PC-9 (cell line): ENCODE data around the gene CES2. TPM values are rescaled to one million over a fixed set of nuclear protein-coding genes. Genes with fewer than 3 reads are reported as not detected.

ENCODE experiments used
- BruUV-seq: library from RNA; stranded (reverse); fragments of 400-500 nt; replicated peaks from 2 replicates; lab custom pipeline; 2021; lab: Mats Ljungman, UMichigan
- CTCF ChIA-PET: fragments of 300-600 bp; sonication (Branson Sonifier 250); formaldehyde crosslinking; loops from one replicate; lab custom pipeline; 2022; ENCODE audit warnings: antibody characterized with exemption; lab: Charles Lee
- POLR2A ChIA-PET: fragments of 300-600 bp; sonication (Branson Sonifier 250); formaldehyde crosslinking; loops from one replicate; lab custom pipeline; 2022; ENCODE audit warnings: antibody characterized with exemption; ENCODE audit not compliant: unreplicated experiment; lab: Charles Lee
- DNase-seq, 2 experiments: peaks; one replicate each; pipeline versions ENCODE4 v3.0.0 to v3.0.0-alpha.2; 2015 to 2022; ENCODE audit warnings: mixed read lengths in 1 of 2
- H2AFZ ChIP-seq: fragments of 200-600 bp; sonication (generic); 2 replicates; pipeline ENCODE4 v1.8.1; 2017; ENCODE audit warnings: antibody characterized with exemption
- H3F3A ChIP-seq: fragments of 200-600 bp; sonication (generic); 2 replicates; pipeline ENCODE4 v1.8.1; 2017; ENCODE audit warnings: antibody characterized with exemption, mild to moderate bottlenecking, low read depth; ENCODE audit not compliant: insufficient read depth
- H3K27ac ChIP-seq: fragments of 200-600 bp; sonication (generic); 2 replicates; pipeline ENCODE4 v1.6.1; 2016; ENCODE audit warnings: mixed run types
- H3K27me3 ChIP-seq: fragments of 200-600 bp; sonication (generic); 2 replicates; pipeline ENCODE4 v1.6.1; 2016; ENCODE audit warnings: low read depth, mixed run types; ENCODE audit not compliant: insufficient read depth
- H3K36me3 ChIP-seq: fragments of 200-600 bp; sonication (generic); 2 replicates; pipeline ENCODE4 v1.6.1; 2016; ENCODE audit warnings: low read depth, mixed run types
- H3K4me1 ChIP-seq: fragments of 200-600 bp; sonication (generic); replicated peaks from 2 replicates; pipeline ENCODE4 v1.6.1; 2016; ENCODE audit warnings: mixed run types; ENCODE audit not compliant: insufficient read depth
- H3K4me2 ChIP-seq: fragments of 200-600 bp; sonication (generic); 2 replicates; pipeline ENCODE4 v1.6.1; 2017; ENCODE audit warnings: mixed run types
- H3K4me3 ChIP-seq: fragments of 200-600 bp; sonication (generic); 2 replicates; pipeline ENCODE4 v1.6.1; 2016; ENCODE audit warnings: mixed run types
- H3K79me2 ChIP-seq: fragments of 200-600 bp; sonication (generic); 2 replicates; pipeline ENCODE4 v1.6.1; 2017; ENCODE audit warnings: low read depth, mixed run types
- H3K9me2 ChIP-seq: fragments of 200-600 bp; sonication (generic); 2 replicates; pipeline ENCODE4 v1.8.1; 2017; ENCODE audit warnings: mild to moderate bottlenecking; ENCODE audit not compliant: insufficient read depth
- H3K9me3 ChIP-seq: fragments of 200-600 bp; sonication (generic); 2 replicates; pipeline ENCODE4 v1.8.1; 2016; ENCODE audit warnings: low read depth; ENCODE audit not compliant: insufficient read depth
- H4K20me1 ChIP-seq: fragments of 200-600 bp; sonication (generic); 2 replicates; pipeline ENCODE4 v1.8.1; 2017; ENCODE audit not compliant: insufficient read depth
- CTCF ChIP-seq: fragments of 200-600 bp; sonication (generic); conservative IDR thresholded peaks from 2 replicates; pipeline ENCODE4 v1.6.1; 2017; ENCODE audit warnings: mixed run types, antibody characterized with exemption, mild to moderate bottlenecking, moderate library complexity
- EZH2 ChIP-seq: fragments of 200-600 bp; sonication (generic); IDR thresholded peaks from 2 replicates; pipeline ENCODE4 v1.8.0; 2017; ENCODE audit warnings: antibody characterized with exemption, low read depth
- intact Hi-C: fragments of 100-400 bp; cut with micrococcal nuclease; formaldehyde crosslinking; loops from one replicate; pipeline ENCODE4 v1.10.0; 2022; ENCODE audit not compliant: unreplicated experiment
- total RNA-seq: library from RNA; stranded (reverse); gene quantifications from 2 replicates; pipeline ENCODE4 v1.2.3, GENCODE V29; 2021

CES2 gene
- total RNA-seq, 1 experiment from 2014 or later = 32.8 TPM

GRCh38 chr16:66925322-66925840 lies 9.9 kb upstream of the CES2 start, which contains the start of gene RRAD:
RRAD (minus strand) TSS chr16:66925535; CDS start chr16:66925179, 356 bp downstream.
- no TSS peak for BruUV-seq
- H3K27ac ChIP-seq = no peak within 1 kb of the TSS
- no peak within 1 kb of the TSS for H2AFZ ChIP-seq
- H4K20me1 ChIP-seq = 0 out of 2 replicates have a peak, but pooled peaks cover under 1% of the 10 kb centered on the region
- ChIA-PET CTCF (interaction anchor here (0.6 kb wide), 1 partner anchor 240 kb away, joined by 5 read pairs; no protein-coding TSS in a partner anchor), POLR2A (no interaction called here)
- H3K4me3 ChIP-seq = no peak within 1 kb of the TSS
- H3K4me1 ChIP-seq = peaks cover 46% of the 10 kb centered on the region
- TF ChIP-seq CTCF = no peak
- TF ChIP-seq EZH2 = no peak
- no peaks in the 10 kb centered on the region for H3K9me3 ChIP-seq
- no peaks in the 10 kb centered on the region for H3K9me2 ChIP-seq
- H3F3A ChIP-seq = peaks cover 28% of the 10 kb centered on the region
- H3K27me3 ChIP-seq = no peaks in the 10 kb centered on the region
- intact Hi-C loops = loop anchor here (5.0 kb wide), 1 partner anchor 38 kb away; no protein-coding TSS in a partner anchor
- H3K36me3 ChIP-seq = no peaks in the 10 kb centered on the region
- no peaks in the 10 kb centered on the region for H3K79me2 ChIP-seq
- no peak for DNase-seq
- no peak within 1 kb of the TSS for H3K4me2 ChIP-seq

- Histone ChIP-seq H3K4me2 (peak overlapping the region; percentile 66; the same call in 1 of the 2 replicates), H3K9me2 (no peaks in the 10 kb centered on the region), H3K4me1 (peaks cover 56% of the 10 kb centered on the region), H3K79me2 (no peaks in the 10 kb centered on the region), H3K4me3 (no peak overlapping the region), H3K36me3 (no peaks in the 10 kb centered on the region), H4K20me1 (peaks cover 3% of the 10 kb centered on the region; the same call in 1 of the 2 replicates), H3K27me3 (no peaks in the 10 kb centered on the region), H3K9me3 (no peaks in the 10 kb centered on the region), H2AFZ (no peak overlapping the region), H3F3A (peaks cover 38% of the 10 kb centered on the region), H3K27ac (no peak overlapping the region)
- no TSS peak for BruUV-seq
- ChIA-PET CTCF (interaction anchor here (0.6 to 0.7 kb wide), 4 partner anchors 24 to 348 kb away, joined by 3 to 14 read pairs (median 4); no protein-coding TSS in a partner anchor), POLR2A (interaction anchor here (0.6 to 0.7 kb wide), 2 partner anchors 22 to 58 kb away, joined by 3 read pairs; no protein-coding TSS in a partner anchor)
- DNase-seq = no peak
- no peak for TF ChIP-seq EZH2
- no peak for TF ChIP-seq CTCF
- intact Hi-C loops = loop anchor here (5.0 kb wide), 1 partner anchor 39 kb away; no protein-coding TSS in a partner anchor
These were observed 9.0 kb upstream of the CES2 start for GRCh38 chr16:66926171-66926947.

- Histone ChIP-seq H3K79me2 (no peaks in the 10 kb centered on the region), H3K36me3 (no peaks in the 10 kb centered on the region), H4K20me1 (peaks cover 3% of the 10 kb centered on the region; the same call in 1 of the 2 replicates), H3F3A (peaks cover 43% of the 10 kb centered on the region), H3K4me3 (no peak overlapping the region), H3K9me3 (no peaks in the 10 kb centered on the region), H3K27me3 (no peaks in the 10 kb centered on the region), H3K27ac (0 out of 2 replicates have a peak overlapping the region, but pooled peaks have one; percentile 26), H2AFZ (no peak overlapping the region), H3K4me2 (peak overlapping the region; percentile 66), H3K9me2 (no peaks in the 10 kb centered on the region), H3K4me1 (peaks cover 58% of the 10 kb centered on the region)
- TF ChIP-seq CTCF = no peak
- TF ChIP-seq EZH2 = no peak
- peak; percentile 91 to 94 for DNase-seq
- ChIA-PET CTCF (interaction anchor here (0.5 to 0.7 kb wide), 3 partner anchors 16 to 31 kb away, joined by 3 to 4 read pairs (median 3); no protein-coding TSS in a partner anchor), POLR2A (interaction anchor here (0.6 kb wide), 2 partner anchors 23 to 489 kb away, joined by 3 to 11 read pairs; partner anchors contain the start of gene ZDHHC1)
- no TSS peak for BruUV-seq
- intact Hi-C loops = loop anchor here (1.0 to 5.0 kb wide), 2 partner anchors 28 to 40 kb away; no protein-coding TSS in a partner anchor
These were observed 8.3 kb upstream of the CES2 start for GRCh38 chr16:66926961-66927436.
